Hematopoietic multipotent progenitor cell treated with erythropoietin and hydrocortisone succinate and interleukin-3 and kit ligand, for 6 days (in vitro differentiated cells): ENCODE data around the gene PELI1.
A peak's percentile ranks its signal among the peaks of the same experiment; 100 is the strongest.

ENCODE experiments used
- DNase-seq: peaks from one replicate; pipeline ENCODE4 v3.0.0-alpha.2; 2015

PELI1 gene

GRCh38 chr2:64144057-64145013, at the start of gene PELI1:
PELI1 (minus strand) TSS chr2:64144420; CDS start chr2:64108310, 36,110 bp downstream.
- DNase-seq = peak; percentile 97

- DNase-seq = no peak
Observed at GRCh38 chr2:64193491-64193890, 49.3 kb upstream of the PELI1 start.

DNA sequence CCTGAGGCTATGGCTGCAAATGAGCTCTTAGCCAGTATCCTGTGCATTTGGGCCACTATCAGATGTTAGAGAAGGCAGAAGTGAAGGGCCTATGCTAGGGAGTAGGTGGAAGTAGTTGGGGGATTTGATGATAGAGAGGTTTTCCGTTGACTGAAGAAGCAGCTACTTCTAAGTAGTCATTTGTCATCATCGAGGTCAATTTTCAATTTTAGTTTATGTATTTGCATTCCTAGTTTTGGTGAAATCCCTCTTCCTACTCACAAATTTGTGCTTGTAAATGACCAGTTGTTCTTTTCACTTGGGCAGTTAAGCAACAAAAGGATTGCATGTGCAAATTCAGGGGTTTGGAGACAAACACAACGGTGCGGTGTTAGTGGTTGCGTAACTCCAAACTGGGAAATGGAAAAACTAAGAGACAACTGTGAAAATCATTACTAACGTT, 48.5 kb upstream of the PELI1 start:
- peak; percentile 29 for DNase-seq

- DNase-seq = peak; percentile 35
Observed at GRCh38 chr2:64192125-64192479, 47.9 kb upstream of the PELI1 start.

- DNase-seq = no peak
Observed at GRCh38 chr2:64189586-64189985, 45.4 kb upstream of the PELI1 start.

DNA sequence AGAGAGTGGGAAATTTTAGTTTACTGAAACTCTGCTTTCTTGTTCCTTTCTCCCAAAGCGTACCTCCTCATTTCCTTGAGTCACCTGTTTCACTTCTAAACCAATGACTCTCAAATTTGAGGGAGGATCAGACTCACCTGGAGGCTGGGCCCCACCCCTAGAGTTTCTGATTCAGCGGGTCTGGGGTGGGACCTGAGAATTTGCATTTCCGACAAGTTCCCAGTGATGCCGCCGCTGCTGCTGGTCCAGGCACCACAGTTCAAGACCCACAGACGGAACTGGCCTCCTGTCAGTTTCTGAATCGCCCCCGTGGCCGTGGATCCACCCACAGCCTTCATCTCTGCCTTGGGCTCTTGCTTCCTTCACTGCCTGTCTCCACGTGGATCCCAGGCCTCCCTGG, 44.9 kb upstream of the PELI1 start:
- DNase-seq = no peak

DNA sequence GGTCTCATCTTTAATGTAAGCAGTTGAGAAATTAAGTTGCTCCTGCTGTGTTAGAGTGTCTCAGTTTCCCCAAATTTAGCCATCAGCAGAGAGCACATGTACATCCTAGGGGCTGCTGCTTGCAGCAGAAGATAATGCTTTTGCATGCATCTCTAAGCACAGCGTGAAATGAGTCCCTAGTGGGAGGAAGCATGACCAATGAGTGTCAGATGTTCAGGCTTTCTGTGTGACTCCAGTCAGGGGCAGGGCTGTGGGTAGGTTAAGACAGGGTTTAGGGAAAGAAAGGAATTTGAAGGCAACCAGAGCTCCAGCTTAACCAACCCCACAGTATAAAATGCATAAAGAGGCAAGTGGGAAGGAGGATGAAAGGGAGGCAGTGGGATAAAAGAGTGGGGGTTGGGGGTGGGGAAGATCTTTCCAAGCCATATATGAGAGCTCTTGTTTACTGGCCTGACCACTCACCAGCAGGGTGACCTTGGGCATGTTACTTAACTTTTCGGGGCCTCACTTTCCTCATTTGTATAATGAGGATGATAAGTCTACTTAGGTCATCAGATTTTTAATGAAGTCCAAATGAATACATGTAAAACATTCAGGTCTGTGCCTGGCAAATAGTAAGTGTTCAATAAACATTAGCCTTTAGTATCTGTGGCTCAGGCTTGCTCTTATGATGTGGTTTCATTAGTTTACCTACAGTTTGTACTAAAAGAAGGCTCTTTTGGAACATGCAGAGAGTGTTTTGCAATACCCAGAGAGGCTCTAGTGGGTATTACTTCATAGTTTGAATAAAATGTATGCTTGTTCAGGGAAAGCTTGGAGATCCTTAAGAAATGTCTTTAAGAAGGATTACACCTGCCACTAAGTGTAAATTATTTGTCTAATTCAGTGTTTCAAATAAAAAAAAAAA, 42.7 kb upstream of the PELI1 start:
- DNase-seq = peak; percentile 23

DNA sequence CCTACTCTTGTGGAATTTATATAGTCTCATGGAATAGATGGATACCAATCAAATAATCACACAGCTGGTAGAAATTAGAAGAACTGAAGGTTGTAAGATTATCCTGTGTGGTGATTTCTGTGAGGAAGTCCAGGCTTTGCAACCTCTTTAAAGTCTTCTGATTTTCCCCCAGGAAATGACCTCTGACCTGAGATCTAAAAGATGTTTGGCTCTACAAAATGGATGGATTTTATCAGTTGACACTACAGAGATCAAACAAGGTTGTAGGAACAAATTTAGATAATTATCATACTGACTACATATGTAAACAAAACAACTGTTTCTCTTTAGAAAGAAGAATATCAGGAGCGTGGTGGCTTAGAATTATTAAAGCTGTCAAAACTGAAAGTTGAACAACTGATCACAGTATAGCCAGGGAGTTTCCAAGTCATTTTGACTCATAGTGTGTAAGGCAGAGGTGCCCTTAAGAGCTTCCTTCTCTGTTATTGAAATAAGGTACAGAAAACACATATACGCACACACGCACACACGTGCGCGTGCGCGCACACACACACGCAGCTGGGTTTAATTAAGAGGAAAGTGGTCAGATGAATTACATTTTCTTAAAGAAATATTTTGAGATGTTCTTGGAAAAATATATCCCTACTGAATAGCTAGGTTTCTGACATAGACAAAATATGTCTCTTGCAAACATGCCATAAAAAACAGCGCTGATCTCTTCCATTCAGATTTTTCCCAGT, 35.5 kb upstream of the PELI1 start:
- no peak for DNase-seq

DNA sequence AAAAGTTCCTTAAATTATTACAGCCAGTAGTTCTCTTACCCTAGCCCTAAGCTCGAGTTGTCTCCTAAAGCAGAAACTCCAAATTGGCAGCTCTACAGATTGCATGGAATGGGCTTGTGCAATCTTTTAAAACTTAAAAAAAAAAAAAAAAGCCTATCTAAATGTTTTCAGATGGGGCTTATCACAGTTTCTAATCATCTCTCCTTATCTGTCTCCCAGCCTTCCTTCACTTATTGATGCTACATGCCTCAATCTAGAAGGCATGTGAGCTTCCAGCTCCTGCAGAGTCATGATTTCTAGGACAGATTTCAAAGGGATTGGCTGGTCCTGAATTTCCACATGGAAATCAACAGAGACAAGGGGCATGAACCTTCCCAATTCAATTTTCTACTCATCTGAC, 33.1 kb upstream of the PELI1 start:
- DNase-seq = peak; percentile 18

- no peak for DNase-seq
Observed at GRCh38 chr2:64175419-64176197, 31.4 kb upstream of the PELI1 start.

- DNase-seq = no peak
Observed at GRCh38 chr2:64173156-64174135, 29.2 kb upstream of the PELI1 start.

DNA sequence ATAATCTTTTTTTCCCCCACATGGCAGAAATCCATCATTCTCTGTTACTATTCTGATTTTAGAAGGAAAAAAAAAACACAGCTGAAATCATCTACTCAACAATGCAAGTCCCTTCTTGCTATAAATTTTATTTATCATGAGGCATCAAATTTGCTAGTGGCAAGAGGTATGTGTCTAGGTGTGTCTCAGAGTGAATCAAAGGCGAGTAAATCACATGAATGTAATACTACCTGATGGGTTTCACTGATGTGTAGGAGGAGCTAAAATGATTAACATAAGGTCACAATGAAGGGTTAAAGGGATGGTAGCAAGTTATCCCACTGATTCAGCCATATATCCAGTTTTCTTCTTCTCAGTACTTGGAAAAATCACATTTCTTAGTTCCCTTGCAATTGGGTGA, 24.5 kb upstream of the PELI1 start:
- DNase-seq = no peak

GRCh38 chr2:64168201-64168600, 24.0 kb upstream of the PELI1 start:
- DNase-seq = peak; percentile 39

- DNase-seq = no peak
Observed at GRCh38 chr2:64166637-64167420, 22.6 kb upstream of the PELI1 start.

DNA sequence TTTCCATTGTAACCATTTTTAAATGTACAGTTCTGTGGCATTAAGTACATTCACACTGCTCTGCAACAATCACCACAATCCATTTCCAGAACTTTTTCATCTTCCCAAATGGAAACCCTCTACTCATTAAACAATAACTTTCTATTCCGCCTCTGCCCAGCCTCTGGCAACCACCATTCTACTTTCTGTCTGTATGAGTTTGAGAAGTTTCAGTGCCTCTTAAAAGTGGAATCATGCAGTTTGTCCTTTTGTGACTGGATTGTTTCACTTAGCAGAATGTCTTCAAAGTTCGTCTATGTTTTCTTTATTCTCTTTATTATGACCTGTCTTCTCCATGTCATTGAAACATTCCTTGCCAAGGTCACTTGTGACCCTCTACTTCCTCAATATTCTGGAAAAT, 22.0 kb upstream of the PELI1 start:
- DNase-seq = no peak

- DNase-seq = no peak
Observed at GRCh38 chr2:64165706-64166105, 21.5 kb upstream of the PELI1 start.

DNA sequence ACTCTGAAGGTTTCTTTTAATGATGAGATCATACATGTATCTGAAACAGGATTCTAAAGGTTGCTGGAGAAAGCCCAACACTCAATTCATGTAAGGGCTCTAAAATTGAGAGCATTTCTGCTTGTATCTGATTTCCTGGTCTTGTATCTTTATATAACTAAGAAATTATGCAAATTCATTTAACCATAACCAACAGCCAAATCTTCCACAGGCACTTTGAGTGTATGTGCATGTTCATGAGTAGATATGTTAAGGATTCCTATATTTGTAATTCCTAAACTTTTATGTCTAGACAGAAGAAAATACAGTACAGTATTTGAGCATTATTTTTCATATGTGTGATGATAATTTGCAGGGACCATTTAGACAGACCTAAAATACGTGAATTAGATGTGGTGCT, 20.4 kb upstream of the PELI1 start:
- DNase-seq = no peak

DNA sequence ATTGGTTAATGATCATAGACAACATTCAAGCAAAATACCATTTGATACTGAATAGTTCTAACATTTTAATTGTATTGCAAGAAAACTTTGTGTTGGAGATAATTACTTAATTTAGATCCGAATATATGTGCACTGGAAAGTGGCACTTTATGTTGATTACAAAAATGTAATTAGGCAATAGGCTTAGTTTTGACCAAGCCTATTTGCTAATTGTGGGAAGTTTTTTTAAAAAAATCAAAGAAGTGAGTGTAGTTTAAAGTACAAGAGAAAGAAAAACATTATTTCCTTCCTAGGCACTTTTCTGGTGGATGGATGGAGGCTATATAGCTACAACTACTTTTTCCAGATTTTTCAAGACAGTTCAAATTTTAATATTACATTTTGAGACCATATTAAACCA, 18.3 kb upstream of the PELI1 start:
- no peak for DNase-seq

DNA sequence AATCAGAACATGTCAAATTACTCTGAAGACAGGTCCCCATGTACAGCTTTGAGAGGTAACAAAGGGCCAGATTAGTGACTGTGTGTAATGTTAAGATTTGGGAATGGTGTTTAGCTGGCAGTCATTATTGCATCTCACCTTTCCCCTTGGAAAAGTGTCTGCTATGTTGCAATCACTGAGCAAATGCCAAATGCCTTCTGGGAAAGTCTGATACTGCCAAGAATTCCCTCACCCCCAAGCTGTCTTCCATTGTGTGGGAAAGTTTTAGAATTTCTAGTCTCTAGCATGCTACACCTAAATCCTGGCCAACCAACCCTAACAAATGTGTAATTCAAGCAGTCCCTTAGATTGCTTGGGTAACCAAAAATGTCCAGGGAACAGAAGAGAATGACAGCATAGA, 13.6 kb upstream of the PELI1 start:
- no peak for DNase-seq

DNA sequence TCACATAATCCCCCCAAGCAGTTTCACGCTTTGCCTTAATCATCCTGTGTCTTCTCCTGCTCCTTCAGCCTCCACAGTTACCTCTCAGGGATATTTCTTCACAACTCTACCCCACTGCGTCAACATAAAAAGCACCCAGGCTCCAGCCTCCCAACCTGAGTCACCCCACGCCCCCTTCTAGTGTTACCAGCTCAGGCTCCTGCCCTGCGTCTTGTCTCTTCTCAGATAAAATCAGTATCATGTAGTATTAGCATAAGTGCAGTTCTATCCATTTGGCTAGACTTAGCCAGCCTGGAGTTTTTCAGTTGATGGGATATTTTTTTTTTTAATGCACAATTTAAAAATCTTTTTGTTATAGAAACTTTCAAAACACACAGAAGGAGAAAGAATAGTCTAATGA, 9.6 kb upstream of the PELI1 start:
- DNase-seq = no peak
